MM.1S (cell line): Measurements from ENCODE around the gene INHBE.

ENCODE experiments used
- DNase-seq: peaks from one replicate; pipeline ENCODE4 v3.0.0-alpha.2; 2015
- H2AFZ ChIP-seq: fragments of 300-600 bp; sonication (generic); 2 replicates; pipeline ENCODE4 v1.6.0; 2016; ENCODE audit warnings: antibody characterized with exemption, low read length
- H3F3A ChIP-seq: fragments of 300-600 bp; sonication (generic); 2 replicates; pipeline ENCODE4 v1.6.1; 2016; ENCODE audit warnings: mild to moderate bottlenecking, antibody characterized with exemption, low read length, moderate library complexity, mixed read lengths; ENCODE audit not compliant: insufficient read depth
- H3K27ac ChIP-seq: fragments of 300-600 bp; sonication (generic); 2 replicates; pipeline ENCODE4 v1.5.1; 2016; ENCODE audit warnings: mild to moderate bottlenecking, low read length
- H3K27me3 ChIP-seq: fragments of 300-600 bp; sonication (generic); replicated peaks from 2 replicates; pipeline ENCODE4 v1.6.0; 2016; ENCODE audit warnings: low read length; ENCODE audit not compliant: insufficient read depth
- H3K36me3 ChIP-seq: fragments of 300-600 bp; sonication (generic); replicated peaks from 2 replicates; pipeline ENCODE4 v1.6.1; 2016; ENCODE audit warnings: mild to moderate bottlenecking, low read length, mixed read lengths; ENCODE audit not compliant: insufficient read depth
- H3K4me1 ChIP-seq: fragments of 300-600 bp; sonication (generic); 2 replicates; pipeline ENCODE4 v1.6.1; 2016; ENCODE audit warnings: low read length, mixed read lengths
- H3K4me2 ChIP-seq: fragments of 300-600 bp; sonication (generic); 2 replicates; pipeline ENCODE4 v1.6.0; 2016; ENCODE audit warnings: low read depth, low read length
- H3K4me3 ChIP-seq: fragments of 300-600 bp; sonication (generic); 2 replicates; pipeline ENCODE4 v1.5.1; 2016; ENCODE audit warnings: low read length, mixed read lengths
- H3K79me2 ChIP-seq: fragments of 300-600 bp; sonication (generic); 2 replicates; pipeline ENCODE4 v1.6.1; 2016; ENCODE audit warnings: mixed run types, low read length, mixed read lengths
- H3K9ac ChIP-seq: fragments of 300-600 bp; sonication (generic); 2 replicates; pipeline ENCODE4 v1.6.1; 2016; ENCODE audit warnings: low read length, mixed read lengths
- H3K9me2 ChIP-seq: fragments of 300-600 bp; sonication (generic); replicated peaks from 2 replicates; pipeline ENCODE4 v1.6.1; 2016; ENCODE audit warnings: mild to moderate bottlenecking, low read length, mixed read lengths; ENCODE audit not compliant: insufficient read depth
- H3K9me3 ChIP-seq: fragments of 300-600 bp; sonication (generic); replicated peaks from 2 replicates; pipeline ENCODE4 v1.6.1; 2016; ENCODE audit warnings: mild to moderate bottlenecking, low read length, mixed read lengths; ENCODE audit not compliant: insufficient read depth
- H4K20me1 ChIP-seq: fragments of 300-600 bp; sonication (generic); 2 replicates; pipeline ENCODE4 v1.6.1; 2016; ENCODE audit warnings: mild to moderate bottlenecking, low read length, moderate library complexity, mixed read lengths; ENCODE audit not compliant: insufficient read depth
- EZH2 ChIP-seq: fragments of 300-600 bp; sonication (generic); optimal IDR thresholded peaks from 2 replicates; pipeline ENCODE3; 2017; ENCODE audit warnings: low read depth, mild to moderate bottlenecking, antibody characterized with exemption, low read length, mixed read lengths
- EZH2phosphoT487 ChIP-seq: fragments of 300-600 bp; sonication (generic); IDR thresholded peaks from 2 replicates; pipeline ENCODE4 v1.6.1; 2018; ENCODE audit warnings: antibody characterized with exemption, low read length
- TF ChIP-seq, protein P1 (sequence below): fragments of 300-600 bp; sonication (generic); IDR thresholded peaks from 2 replicates; pipeline ENCODE4 v1.5.1; 2016; ENCODE audit warnings: antibody characterized with exemption, low read length, mixed read lengths

The INHBE gene

DNA sequence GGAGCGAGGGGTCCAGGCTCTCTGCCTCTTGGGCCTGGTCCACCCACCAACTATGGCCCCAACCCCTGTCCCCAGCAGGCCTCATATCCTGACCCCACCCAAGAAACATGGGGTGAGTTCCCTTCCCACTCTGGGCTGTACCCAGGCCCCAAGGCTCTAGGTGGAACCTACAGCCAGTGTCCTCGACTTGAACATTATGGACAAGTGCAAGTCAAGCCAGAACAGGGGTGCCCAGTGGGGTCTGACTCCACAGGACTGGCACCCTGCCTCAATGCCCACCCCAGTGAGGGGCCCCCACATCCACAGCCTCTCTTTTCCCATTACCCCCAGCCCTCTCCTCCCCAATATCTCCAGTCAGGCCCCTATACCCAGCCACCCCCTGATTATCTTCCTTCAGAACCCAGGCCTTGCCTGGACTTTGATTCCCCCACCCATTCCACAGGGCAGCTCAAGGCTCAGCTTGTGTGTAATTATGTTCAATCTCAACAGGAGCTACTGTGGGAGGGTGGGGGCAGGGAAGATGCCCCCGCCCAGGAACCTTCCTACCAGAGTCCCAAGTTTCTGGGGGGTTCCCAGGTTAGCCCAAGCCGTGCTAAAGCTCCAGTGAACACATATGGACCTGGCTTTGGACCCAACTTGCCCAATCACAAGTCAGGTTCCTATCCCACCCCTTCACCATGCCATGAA is 16.0 kb downstream of the INHBE start:
- Histone ChIP-seq H3K27ac (no peak overlapping the region), H3K9me2 (no peaks in the 10 kb centered on the region), H3K27me3 (peaks cover 23% of the 10 kb centered on the region), H3K4me1 (no peaks in the 10 kb centered on the region), H3K9me3 (no peaks in the 10 kb centered on the region), H3K4me3 (no peak overlapping the region), H4K20me1 (no peaks in the 10 kb centered on the region), H3K4me2 (no peak overlapping the region), H3K36me3 (no peaks in the 10 kb centered on the region), H2AFZ (no peak overlapping the region), H3K79me2 (no peaks in the 10 kb centered on the region), H3F3A (no peaks in the 10 kb centered on the region), H3K9ac (no peak overlapping the region)
- TF ChIP-seq EZH2phosphoT487, result no peak
- TF ChIP-seq, protein P1, sequence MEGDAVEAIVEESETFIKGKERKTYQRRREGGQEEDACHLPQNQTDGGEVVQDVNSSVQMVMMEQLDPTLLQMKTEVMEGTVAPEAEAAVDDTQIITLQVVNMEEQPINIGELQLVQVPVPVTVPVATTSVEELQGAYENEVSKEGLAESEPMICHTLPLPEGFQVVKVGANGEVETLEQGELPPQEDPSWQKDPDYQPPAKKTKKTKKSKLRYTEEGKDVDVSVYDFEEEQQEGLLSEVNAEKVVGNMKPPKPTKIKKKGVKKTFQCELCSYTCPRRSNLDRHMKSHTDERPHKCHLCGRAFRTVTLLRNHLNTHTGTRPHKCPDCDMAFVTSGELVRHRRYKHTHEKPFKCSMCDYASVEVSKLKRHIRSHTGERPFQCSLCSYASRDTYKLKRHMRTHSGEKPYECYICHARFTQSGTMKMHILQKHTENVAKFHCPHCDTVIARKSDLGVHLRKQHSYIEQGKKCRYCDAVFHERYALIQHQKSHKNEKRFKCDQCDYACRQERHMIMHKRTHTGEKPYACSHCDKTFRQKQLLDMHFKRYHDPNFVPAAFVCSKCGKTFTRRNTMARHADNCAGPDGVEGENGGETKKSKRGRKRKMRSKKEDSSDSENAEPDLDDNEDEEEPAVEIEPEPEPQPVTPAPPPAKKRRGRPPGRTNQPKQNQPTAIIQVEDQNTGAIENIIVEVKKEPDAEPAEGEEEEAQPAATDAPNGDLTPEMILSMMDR, result no peak
- TF ChIP-seq EZH2, result no peak
- no peak for DNase-seq

DNA sequence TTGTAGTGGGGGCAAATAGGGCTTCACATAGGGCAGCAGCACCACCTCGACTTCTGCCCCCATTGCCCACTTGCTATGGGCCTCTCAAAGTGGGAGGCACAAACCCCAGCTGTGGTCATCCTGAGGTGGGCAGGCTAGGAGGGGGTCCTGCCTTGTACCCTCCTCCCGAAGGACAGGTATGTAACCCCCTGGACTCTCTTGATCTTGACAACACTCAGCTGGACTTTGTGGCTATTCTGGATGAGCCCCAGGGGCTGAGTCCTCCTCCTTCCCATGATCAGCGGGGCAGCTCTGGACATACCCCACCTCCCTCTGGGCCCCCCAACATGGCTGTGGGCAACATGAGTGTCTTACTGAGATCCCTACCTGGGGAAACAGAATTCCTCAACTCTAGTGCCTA is 16.6 kb downstream of the INHBE start:
- Histone ChIP-seq H3K27ac (no peak overlapping the region), H3K4me3 (no peak overlapping the region), H2AFZ (no peak overlapping the region), H3K4me1 (no peaks in the 10 kb centered on the region), H3K4me2 (no peak overlapping the region), H3K9me2 (no peaks in the 10 kb centered on the region), H3K9ac (no peak overlapping the region), H3K79me2 (no peaks in the 10 kb centered on the region), H3K27me3 (peaks cover 18% of the 10 kb centered on the region), H3F3A (no peaks in the 10 kb centered on the region), H3K9me3 (no peaks in the 10 kb centered on the region), H3K36me3 (no peaks in the 10 kb centered on the region), H4K20me1 (no peaks in the 10 kb centered on the region)
- DNase-seq, result no peak
- TF ChIP-seq, protein P1, result no peak
- TF ChIP-seq EZH2, result no peak
- TF ChIP-seq EZH2phosphoT487, result no peak

DNA sequence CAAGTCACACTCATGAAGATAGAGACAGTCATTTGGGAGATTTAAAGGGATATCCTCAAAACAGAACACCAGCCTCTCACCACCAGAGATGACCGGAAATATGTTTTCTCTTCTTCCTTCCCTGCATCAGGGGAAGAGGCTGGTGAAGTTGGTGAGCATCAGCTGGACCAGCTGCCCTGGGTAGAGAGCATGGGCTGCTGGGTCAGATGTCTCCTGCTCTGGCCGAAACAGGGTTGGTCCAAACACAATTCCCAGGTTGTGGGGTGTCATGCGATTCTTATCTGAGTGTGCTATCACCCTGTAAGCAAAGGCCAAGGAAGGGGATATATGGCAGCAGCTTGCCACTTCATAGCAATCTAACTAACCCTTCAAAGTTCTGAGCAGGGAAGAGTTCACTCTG is 17.3 kb downstream of the INHBE start:
- Histone ChIP-seq H3K27me3 (peaks cover 11% of the 10 kb centered on the region; the same call in 1 of the 2 replicates), H3K9me2 (no peaks in the 10 kb centered on the region), H3K9ac (no peak overlapping the region), H3K4me1 (peaks cover 1% of the 10 kb centered on the region; the same call in 1 of the 2 replicates), H3K36me3 (no peaks in the 10 kb centered on the region), H2AFZ (no peak overlapping the region), H3K27ac (no peak overlapping the region), H3K4me2 (no peak overlapping the region), H4K20me1 (no peaks in the 10 kb centered on the region), H3K4me3 (no peak overlapping the region), H3K9me3 (no peaks in the 10 kb centered on the region), H3K79me2 (no peaks in the 10 kb centered on the region), H3F3A (no peaks in the 10 kb centered on the region)
- no peak for DNase-seq
- no peak for TF ChIP-seq EZH2
- TF ChIP-seq, protein P1, result no peak
- no peak for TF ChIP-seq EZH2phosphoT487
